Smooth muscle cell (in vitro differentiated cells): Measurements from ENCODE around the gene RALGDS. TPM values are rescaled to one million over a fixed set of nuclear protein-coding genes. Genes with fewer than 3 reads are reported as not detected.

Source experiments
- DNase-seq: peaks from one replicate; lab custom pipeline; 2025; ENCODE audit not compliant: unreplicated experiment; lab: John Stamatoyannopoulos, UW
- H2AFZ ChIP-seq: fragments of 200-600 bp; sonication (generic); 2 replicates; pipeline ENCODE4 v1.6.0; 2016; ENCODE audit warnings: antibody characterized with exemption, low read depth, mild to moderate bottlenecking
- H3F3A ChIP-seq: fragments of 200-600 bp; sonication (generic); 2 replicates; pipeline ENCODE4 v1.6.0; 2017; ENCODE audit warnings: antibody characterized with exemption, low read depth
- H3K27ac ChIP-seq: fragments of 200-600 bp; sonication (generic); 2 replicates; pipeline ENCODE4 v1.5.1; 2016; ENCODE audit warnings: low read depth, mild to moderate bottlenecking
- H3K27me3 ChIP-seq: fragments of 200-600 bp; sonication (generic); 2 replicates; pipeline ENCODE4 v1.6.1; 2016; ENCODE audit warnings: low read depth, mild to moderate bottlenecking
- H3K36me3 ChIP-seq: fragments of 200-600 bp; sonication (generic); 2 replicates; pipeline ENCODE4 v1.5.1; 2016; ENCODE audit warnings: low read depth
- H3K4me1 ChIP-seq: fragments of 200-600 bp; sonication (generic); 2 replicates; pipeline ENCODE4 v1.5.1; 2016; ENCODE audit warnings: low read depth
- H3K4me2 ChIP-seq: fragments of 200-600 bp; sonication (generic); 2 replicates; pipeline ENCODE4 v1.6.0; 2016; ENCODE audit warnings: mild to moderate bottlenecking
- H3K4me3 ChIP-seq: fragments of 200-600 bp; sonication (generic); 2 replicates; pipeline ENCODE4 v1.5.1; 2016; ENCODE audit warnings: mild to moderate bottlenecking
- H3K79me2 ChIP-seq: fragments of 200-600 bp; sonication (generic); 2 replicates; pipeline ENCODE4 v1.6.0; 2016; ENCODE audit warnings: low read depth, mild to moderate bottlenecking
- H3K9ac ChIP-seq: fragments of 200-600 bp; sonication (generic); 2 replicates; pipeline ENCODE4 v1.6.0; 2016; ENCODE audit warnings: low read depth
- H3K9me3 ChIP-seq: fragments of 200-600 bp; sonication (generic); replicated peaks from 2 replicates; pipeline ENCODE4 v1.5.1; 2016; ENCODE audit warnings: low read depth
- H4K20me1 ChIP-seq: fragments of 200-600 bp; sonication (generic); 2 replicates; pipeline ENCODE4 v1.6.0; 2016; ENCODE audit warnings: low read depth
- CTCF ChIP-seq: fragments of 200-600 bp; sonication (generic); IDR thresholded peaks from 2 replicates; pipeline ENCODE4 v1.5.1; 2017; ENCODE audit warnings: borderline replicate concordance, mild to moderate bottlenecking, antibody characterized with exemption; ENCODE audit not compliant: insufficient read depth, poor library complexity, severe bottlenecking
- WGBS: methylation state at CpG from one replicate; pipeline ENCODE4 v1.1.7; 2016; ENCODE audit warnings: low lambda C conversion rate; 5-methylcytosine and 5-hydroxymethylcytosine counted together
- polyA plus RNA-seq: library from polyadenylated mRNA; unstranded; fragments of >200 nt; fragmentation: Nextera tagmentation; extraction: Ambion mirVana; gene quantifications from 2 replicates; pipeline ENCODE4 v1.2.1, GENCODE V29; 2016
- total RNA-seq: library from RNA; depleted of rRNA; stranded (reverse); fragments of >200 nt; gene quantifications from 2 replicates; pipeline ENCODE4 v1.2.3, GENCODE V29; 2014

Gene RALGDS
- total and polyA plus RNA-seq, 2 experiments from 2014 or later = 27.8 to 37.7 TPM

- Histone ChIP-seq H3K27me3 (no peaks in the 10 kb centered on the region), H3F3A (no peaks in the 10 kb centered on the region), H3K9ac (no peak overlapping the region), H3K9me3 (no peaks in the 10 kb centered on the region), H4K20me1 (no peaks in the 10 kb centered on the region), H3K79me2 (no peaks in the 10 kb centered on the region), H3K36me3 (no peaks in the 10 kb centered on the region), H3K4me2 (no peak overlapping the region), H3K27ac (no peak overlapping the region), H2AFZ (no peak overlapping the region), H3K4me1 (peaks cover 9% of the 10 kb centered on the region), H3K4me3 (no peak overlapping the region)
- DNase-seq = no peak
- TF ChIP-seq CTCF = no peak
- WGBS = 98% methylated on average over 17 of the region's 17 CpGs
Observed at GRCh38 chr9:133055788-133056420, 65.1 kb downstream of the RALGDS start.

- no peak for DNase-seq
- H3K27me3 ChIP-seq = no peaks in the 10 kb centered on the region
- H2AFZ ChIP-seq = no peak overlapping the region
- H3K27ac ChIP-seq = no peak overlapping the region
- no peaks in the 10 kb centered on the region for H3K9me3 ChIP-seq
- H3K4me1 ChIP-seq = peaks cover 5% of the 10 kb centered on the region
- 85% methylated on average over 16 of the region's 16 CpGs for WGBS
- no peak overlapping the region for H3K4me3 ChIP-seq
- no peaks in the 10 kb centered on the region for H3K79me2 ChIP-seq
- H3K36me3 ChIP-seq = no peaks in the 10 kb centered on the region
- no peak overlapping the region for H3K4me2 ChIP-seq
- no peak for TF ChIP-seq CTCF
- peaks cover 9% of the 10 kb centered on the region for H4K20me1 ChIP-seq
- no peaks in the 10 kb centered on the region for H3F3A ChIP-seq
- no peak overlapping the region for H3K9ac ChIP-seq
Observed at GRCh38 chr9:133054966-133055365, 66.1 kb downstream of the RALGDS start.

DNA sequence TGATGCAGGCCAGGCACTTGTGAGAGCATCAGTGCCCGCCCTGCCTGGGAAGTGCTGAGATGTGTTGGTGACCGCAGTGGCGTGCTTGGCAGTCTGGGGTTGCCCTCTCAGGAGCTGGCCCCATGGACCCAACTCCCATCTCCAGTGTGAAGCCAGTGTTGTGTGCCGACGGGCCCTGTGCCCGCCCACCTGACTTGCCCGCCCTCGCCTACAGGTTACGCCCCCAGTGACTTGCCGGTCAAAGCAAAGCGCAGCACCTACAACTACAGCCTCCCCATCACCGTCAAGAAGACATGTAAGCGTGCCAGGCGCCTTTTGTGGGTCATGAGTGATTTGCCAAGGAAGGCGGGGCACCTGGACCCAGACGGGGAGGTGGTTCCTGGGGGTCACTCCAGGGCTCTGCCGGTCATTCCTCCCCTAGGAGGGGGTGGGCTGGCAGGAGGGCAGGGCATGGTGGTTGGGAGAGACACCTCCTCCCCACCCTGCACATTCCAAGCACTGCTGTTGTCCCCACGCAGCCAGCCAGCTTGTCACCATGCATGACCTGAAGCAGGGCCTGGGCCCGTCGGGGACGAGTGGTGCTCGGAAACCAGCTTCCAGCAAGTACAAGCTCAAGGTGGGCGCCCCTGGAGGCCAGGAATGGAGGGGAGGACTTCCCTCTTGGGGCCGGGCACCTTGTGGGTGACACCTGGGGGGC is 66.7 kb downstream of the RALGDS start:
- H3K4me1 ChIP-seq = no peaks in the 10 kb centered on the region
- DNase-seq = no peak
- no peaks in the 10 kb centered on the region for H3F3A ChIP-seq
- H3K36me3 ChIP-seq = no peaks in the 10 kb centered on the region
- H3K27me3 ChIP-seq = no peaks in the 10 kb centered on the region
- peaks cover 10% of the 10 kb centered on the region for H4K20me1 ChIP-seq
- H3K4me3 ChIP-seq = no peak overlapping the region
- no peaks in the 10 kb centered on the region for H3K9me3 ChIP-seq
- no peak overlapping the region for H3K4me2 ChIP-seq
- 96% methylated on average over 22 of the region's 24 CpGs for WGBS
- no peak overlapping the region for H3K9ac ChIP-seq
- no peak overlapping the region for H2AFZ ChIP-seq
- no peak for TF ChIP-seq CTCF
- H3K79me2 ChIP-seq = no peaks in the 10 kb centered on the region
- no peak overlapping the region for H3K27ac ChIP-seq
